ENCODE data around the gene B4GALT5. TPM values are rescaled to one million over a fixed set of nuclear protein-coding genes. Genes with fewer than 3 reads are reported as not detected.
"Not testable (repeated sequence)": the region's sequence is repeated elsewhere in the genome, so short reads cannot be mapped to it uniquely, and the experiment has no call there.

The B4GALT5 gene
- total RNA-seq, 1 donor from 2014 or later: 46.1 TPM

DNA sequence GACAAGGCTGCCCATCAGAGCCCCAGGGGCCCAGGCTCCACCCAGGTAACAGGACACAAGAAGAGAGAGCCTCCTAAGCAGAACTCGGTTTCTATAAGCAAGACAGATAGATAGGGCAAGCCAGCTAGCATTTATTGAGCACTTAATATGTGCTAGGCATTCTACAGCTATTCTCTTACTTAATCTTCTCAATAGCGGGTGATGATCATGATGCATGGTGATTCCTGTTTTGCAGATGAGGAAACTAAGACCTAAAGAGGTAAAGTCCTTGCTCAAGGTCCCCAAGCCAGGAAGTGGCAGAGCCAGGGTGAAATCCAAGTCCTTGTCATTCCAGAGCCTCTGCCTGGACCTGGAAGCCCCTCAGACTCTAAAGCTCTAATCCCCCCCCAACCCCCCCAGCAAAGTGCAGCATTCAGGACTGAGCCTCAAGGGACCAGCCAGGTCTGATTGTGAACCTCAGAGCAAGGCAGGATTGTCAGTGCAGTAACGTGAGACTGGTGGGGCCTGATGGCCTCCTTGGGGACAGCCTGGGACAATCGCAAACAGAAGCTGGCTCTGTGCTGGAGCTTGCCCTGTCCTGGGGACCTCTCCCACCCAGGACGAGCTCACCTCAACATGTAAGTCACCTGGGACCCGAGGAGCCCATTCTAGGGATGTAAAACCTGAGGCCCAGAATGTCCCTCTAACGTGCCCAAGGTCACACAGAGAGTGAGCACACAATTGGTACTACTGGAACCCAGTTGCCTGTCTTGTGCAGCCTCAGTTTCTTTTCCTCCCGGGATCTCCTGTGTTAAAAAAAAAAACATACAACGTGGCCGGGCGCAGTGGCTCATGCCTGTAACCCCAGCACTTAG is 97.3 kb downstream of the B4GALT5 start:
- Histone ChIP-seq H3K4me1 (peaks cover under 1% of the 10 kb centered on the region), H3K4me3 (no peak overlapping the region), H3K36me3 (no peaks in the 10 kb centered on the region), H3K27me3 (no peaks in the 10 kb centered on the region), H3K27ac (no peak overlapping the region), H3K9me3 (no peaks in the 10 kb centered on the region)
- intact Hi-C loops (cut with DNase I): no loop called here
- TF ChIP-seq, protein P1, sequence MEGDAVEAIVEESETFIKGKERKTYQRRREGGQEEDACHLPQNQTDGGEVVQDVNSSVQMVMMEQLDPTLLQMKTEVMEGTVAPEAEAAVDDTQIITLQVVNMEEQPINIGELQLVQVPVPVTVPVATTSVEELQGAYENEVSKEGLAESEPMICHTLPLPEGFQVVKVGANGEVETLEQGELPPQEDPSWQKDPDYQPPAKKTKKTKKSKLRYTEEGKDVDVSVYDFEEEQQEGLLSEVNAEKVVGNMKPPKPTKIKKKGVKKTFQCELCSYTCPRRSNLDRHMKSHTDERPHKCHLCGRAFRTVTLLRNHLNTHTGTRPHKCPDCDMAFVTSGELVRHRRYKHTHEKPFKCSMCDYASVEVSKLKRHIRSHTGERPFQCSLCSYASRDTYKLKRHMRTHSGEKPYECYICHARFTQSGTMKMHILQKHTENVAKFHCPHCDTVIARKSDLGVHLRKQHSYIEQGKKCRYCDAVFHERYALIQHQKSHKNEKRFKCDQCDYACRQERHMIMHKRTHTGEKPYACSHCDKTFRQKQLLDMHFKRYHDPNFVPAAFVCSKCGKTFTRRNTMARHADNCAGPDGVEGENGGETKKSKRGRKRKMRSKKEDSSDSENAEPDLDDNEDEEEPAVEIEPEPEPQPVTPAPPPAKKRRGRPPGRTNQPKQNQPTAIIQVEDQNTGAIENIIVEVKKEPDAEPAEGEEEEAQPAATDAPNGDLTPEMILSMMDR (IDR thresholded peaks at IDR 0.05): no peak
- ATAC-seq: no peak
- DNase-seq: peak; percentile 35

DNA sequence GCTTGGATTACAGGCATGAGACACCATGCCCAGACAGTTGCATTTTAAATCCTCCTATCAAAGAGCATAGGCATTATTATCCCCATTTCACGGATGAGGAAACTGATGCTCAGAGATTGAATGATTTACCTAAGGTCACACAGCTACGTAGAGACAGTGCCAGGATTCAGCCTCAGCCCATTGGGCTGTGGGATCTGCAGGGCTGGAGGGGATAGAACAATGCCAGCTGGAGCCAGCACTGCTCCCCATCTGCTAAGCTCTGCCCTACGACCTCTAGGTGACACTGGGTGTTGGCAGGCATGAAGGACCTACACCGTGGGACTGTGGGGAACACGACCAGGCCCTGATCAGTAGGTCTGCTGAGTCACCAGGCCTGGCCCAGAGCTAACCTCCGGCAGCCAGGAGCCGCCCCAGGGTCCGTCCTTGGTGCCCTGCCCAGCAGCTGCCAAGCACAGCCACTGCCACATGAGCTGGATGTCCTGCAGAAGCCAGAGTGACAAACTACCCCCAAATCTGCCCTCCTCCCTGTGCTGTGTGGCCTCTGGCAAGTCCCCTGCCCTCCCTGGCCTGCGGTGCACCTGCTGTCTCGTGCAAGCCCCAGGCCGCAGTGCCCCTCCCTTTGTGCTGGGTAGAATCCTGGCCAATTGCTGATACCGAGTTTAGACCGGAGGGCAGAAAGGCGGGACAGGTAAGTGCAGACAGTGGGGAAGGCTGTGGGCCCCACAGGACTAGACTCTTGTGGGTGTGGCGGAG is 98.1 kb downstream of the B4GALT5 start:
- TF ChIP-seq, protein P1 (IDR thresholded peaks at IDR 0.05): no peak
- intact Hi-C loops (cut with DNase I): no loop called here
- ATAC-seq: peak; percentile 2

DNA sequence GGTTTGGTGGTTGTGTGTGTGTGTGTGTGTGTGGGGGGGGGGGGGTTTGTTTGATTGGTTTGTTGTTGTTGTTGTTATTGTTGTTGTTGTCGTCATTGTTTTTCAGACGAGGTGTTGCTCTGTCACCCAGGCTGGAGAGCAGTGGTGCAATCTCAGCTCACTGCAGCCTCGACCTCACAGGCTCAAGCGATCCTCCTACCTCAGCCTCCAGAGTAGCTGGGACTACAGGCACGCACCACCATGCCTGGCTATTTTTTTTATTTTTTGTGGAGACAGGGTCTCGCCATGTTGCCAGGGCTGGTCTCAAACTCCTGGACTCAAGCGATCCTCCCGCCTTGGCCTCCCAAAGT is 98.7 kb downstream of the B4GALT5 start:
- intact Hi-C loops (cut with DNase I); ATAC-seq; H3K27ac ChIP-seq; H3K36me3 ChIP-seq; DNase-seq; H3K4me3 ChIP-seq; H3K9me3 ChIP-seq; H3K4me1 ChIP-seq; H3K27me3 ChIP-seq: not testable (repeated sequence)

More for the DNA sequence above, 98.1 kb downstream of the B4GALT5 start:
- Histone ChIP-seq H3K9me3 (no peaks in the 10 kb centered on the region), H3K4me3 (no peak overlapping the region), H3K27ac (no peak overlapping the region), H3K4me1 (peaks cover 7% of the 10 kb centered on the region), H3K27me3 (no peaks in the 10 kb centered on the region), H3K36me3 (no peaks in the 10 kb centered on the region)
- DNase-seq: peak; percentile 54

DNA sequence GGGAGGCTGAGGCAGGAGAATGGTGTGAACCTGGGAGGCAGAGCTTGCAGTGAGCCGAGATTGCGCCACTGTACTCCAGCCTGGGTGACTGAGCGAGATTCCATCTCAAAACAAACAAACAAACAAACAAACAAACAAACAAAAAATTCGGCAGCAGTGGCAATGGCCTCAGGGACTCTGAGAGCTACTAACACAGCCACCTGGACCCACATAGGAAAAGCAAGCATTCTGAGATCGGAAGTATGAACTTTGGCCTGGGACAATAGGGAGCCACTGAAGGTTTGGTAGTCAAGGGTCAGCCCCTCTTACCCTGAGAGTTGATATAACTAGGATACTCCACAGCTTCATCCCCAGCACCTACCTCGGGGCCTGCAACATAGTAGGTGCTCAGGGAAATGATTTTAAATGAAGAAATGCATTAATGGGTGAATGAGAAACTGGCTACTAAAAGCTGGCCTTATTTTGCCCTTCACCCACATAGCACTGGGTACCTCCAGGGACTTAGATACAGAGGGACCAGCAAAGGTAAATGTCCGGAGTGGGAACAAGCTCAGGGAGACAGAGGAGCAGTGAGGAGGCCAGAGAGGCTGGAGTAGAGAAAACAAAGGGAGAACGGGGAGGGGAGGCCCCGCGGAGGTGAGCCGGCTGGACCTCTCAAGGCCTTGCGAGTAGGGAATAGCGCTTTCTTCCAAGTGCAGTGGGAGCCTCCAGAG is 99.2 kb downstream of the B4GALT5 start:
- ATAC-seq: no peak
- DNase-seq: peak; percentile 22
- Histone ChIP-seq H3K27ac (no peak overlapping the region), H3K9me3 (no peaks in the 10 kb centered on the region), H3K27me3 (no peaks in the 10 kb centered on the region), H3K4me1 (peaks cover 8% of the 10 kb centered on the region), H3K4me3 (no peak overlapping the region), H3K36me3 (no peaks in the 10 kb centered on the region)
- intact Hi-C loops (cut with DNase I): loop anchor here (5.0 kb wide), 1 partner anchor 233 kb away; no protein-coding TSS in a partner anchor
- TF ChIP-seq, protein P1 (IDR thresholded peaks at IDR 0.05): no peak

DNA sequence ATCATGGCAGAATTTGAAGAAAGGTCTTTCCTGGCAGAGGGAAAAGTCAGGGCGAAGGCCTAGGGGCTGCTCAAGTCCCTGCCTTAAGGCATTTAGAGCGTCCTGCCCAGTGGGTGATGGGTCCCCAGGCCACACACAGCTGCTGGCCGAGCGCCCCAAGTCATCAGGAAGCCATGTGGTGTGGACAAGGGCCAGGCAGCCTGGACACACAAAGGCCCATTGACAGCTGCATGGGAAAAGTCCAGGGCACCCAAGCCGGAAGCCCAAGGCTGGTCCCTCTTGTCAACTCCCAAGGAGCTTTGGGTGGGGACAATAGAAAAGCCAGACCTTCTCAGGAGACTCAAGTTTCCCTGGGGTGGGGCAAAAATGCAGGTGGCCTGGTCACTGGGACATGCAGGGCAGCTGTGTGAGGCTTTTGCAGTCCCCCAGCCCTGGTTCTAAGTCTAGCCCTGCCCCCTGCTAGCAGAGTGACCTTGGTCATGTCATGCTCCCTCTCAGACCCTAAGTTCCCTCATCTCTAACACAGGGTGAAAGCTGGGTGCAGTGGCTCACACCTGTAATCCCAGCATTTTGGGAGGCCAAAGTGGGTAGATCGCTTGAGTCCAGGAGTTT is 101.4 kb downstream of the B4GALT5 start:
- intact Hi-C loops (cut with DNase I): loop anchor here (5.0 kb wide), 1 partner anchor 235 kb away; no protein-coding TSS in a partner anchor
- H3K36me3 ChIP-seq: no peaks in the 10 kb centered on the region

DNA sequence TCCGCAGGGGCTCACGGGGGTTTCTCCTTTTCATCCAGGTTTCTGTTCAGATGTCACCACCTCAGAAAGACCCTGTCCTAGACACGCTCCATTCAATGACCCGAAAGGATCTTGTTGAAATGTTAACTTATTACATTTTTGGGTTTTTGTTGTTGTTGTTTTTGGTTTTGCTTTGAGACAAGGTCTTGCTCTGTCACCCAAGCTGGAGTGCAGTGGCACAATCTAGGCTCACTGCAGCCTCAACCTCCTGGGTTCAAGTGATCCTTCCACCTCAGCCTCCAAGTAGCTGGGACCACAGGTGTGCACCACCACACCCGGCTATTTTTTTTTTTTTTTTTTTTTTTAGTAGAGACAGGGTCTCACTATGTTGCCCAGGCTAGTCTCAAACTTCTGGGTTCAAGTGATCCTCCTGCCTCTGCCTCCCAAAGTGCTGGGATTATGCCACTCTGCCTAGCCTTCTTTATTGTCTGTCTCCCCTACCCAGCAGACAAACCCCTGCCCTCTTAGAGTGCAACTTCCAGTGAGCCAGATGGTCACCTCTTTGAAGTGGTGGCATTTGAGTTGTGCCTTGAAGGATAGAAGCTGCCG is 102.0 kb downstream of the B4GALT5 start:
- not testable (repeated sequence) for DNase-seq, H3K36me3 ChIP-seq, H3K27me3 ChIP-seq, H3K9me3 ChIP-seq, ATAC-seq, H3K27ac ChIP-seq
- intact Hi-C loops (cut with DNase I): loop anchor here (5.0 kb wide), 1 partner anchor 236 kb away; no protein-coding TSS in a partner anchor
- Histone ChIP-seq H3K4me1 (peaks cover 13% of the 10 kb centered on the region), H3K4me3 (peak overlapping the region; percentile 23)

More for the DNA sequence above, 101.4 kb downstream of the B4GALT5 start:
- H3K4me1 ChIP-seq: peaks cover 13% of the 10 kb centered on the region
- no peak for ATAC-seq
- no peak overlapping the region for H3K4me3 ChIP-seq
- no peak for DNase-seq
- no peaks in the 10 kb centered on the region for H3K27me3 ChIP-seq
- H3K27ac ChIP-seq: no peak overlapping the region
- H3K9me3 ChIP-seq: no peaks in the 10 kb centered on the region
- TF ChIP-seq, protein P1 (IDR thresholded peaks at IDR 0.05): no peak
